ENCODE data around the gene CACNB3. TPM values are rescaled to one million over a fixed set of nuclear protein-coding genes. Genes with fewer than 3 reads are reported as not detected.

Gene CACNB3
- total and polyA plus RNA-seq, 2 of the 13 experiments (the other 11 are each of a cell fraction or from before 2014, with no cell fraction given), result 0.29 to 0.54 TPM

DNA sequence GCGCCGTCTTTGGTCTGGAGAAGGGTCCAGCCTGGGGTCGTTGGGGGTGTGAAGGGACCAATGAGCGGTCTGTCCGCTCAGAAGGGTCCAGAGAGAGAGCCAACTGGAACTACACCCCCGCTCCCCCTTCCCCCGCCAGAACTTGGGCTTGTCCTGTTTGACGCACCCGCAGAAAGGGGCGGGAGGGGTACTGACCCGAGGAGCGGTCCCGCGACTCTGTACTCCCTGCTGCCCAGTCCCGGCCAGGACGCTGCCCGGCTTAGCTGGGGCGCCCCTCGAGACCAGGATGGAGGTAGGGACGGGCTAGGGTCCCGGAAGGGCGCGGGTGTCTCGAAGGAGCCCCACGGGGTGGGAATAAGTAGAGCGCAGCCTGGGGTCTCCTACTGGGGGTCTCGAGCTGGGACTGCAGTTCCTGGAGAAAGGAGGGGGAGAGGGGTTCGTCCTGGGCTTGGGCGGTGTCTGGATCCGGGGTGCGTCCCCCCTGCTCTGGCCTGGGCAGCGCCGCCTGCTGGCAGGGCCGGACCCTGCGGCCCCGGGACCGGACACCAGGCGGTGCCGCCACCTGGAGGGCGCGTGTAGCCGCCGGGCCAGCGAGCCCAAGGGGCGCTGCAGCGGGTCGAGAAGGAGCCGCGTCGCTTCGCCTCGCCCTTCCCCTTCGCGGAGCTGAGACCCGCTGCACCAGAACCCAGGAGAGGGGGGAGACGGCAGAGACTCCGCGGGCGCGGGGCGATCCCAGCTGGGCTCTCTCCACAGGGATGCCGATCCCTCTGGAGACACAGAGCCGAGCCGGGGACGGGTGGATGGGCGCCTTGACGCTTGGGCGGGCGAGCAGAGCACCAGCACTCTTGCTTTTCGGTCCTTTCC, 3.8 kb upstream of the CACNB3 start (continued):
- TF ChIP-seq, protein P1, sequence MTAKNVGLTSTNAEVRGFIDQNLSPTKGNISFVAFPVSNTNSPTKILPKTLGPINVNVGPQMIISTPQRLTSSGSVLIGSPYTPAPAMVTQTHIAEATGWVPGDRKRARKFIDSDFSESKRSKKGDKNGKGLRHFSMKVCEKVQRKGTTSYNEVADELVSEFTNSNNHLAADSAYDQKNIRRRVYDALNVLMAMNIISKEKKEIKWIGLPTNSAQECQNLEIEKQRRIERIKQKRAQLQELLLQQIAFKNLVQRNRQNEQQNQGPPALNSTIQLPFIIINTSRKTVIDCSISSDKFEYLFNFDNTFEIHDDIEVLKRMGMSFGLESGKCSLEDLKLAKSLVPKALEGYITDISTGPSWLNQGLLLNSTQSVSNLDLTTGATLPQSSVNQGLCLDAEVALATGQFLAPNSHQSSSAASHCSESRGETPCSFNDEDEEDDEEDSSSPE (CRISPR knock-in tag; IDR thresholded peaks at IDR 0.05), result peak; percentile 73
- TF ChIP-seq MYNN (CRISPR knock-in tag; IDR thresholded peaks at IDR 0.05; ENCODE audit: low read depth), result no peak
- no peak for TF ChIP-seq PRPF4 (IDR thresholded peaks at IDR 0.05; ENCODE audit: low read depth, low read length, poor library complexity, severe bottlenecking)
- TF ChIP-seq TBP (CRISPR knock-in tag; IDR thresholded peaks at IDR 0.05), result peak; percentile 44; the same call in 1 of the 2 replicates
- peak; percentile 65 for TF ChIP-seq ZSCAN25 (CRISPR knock-in tag; IDR thresholded peaks at IDR 0.05)
- TF ChIP-seq, protein P2, sequence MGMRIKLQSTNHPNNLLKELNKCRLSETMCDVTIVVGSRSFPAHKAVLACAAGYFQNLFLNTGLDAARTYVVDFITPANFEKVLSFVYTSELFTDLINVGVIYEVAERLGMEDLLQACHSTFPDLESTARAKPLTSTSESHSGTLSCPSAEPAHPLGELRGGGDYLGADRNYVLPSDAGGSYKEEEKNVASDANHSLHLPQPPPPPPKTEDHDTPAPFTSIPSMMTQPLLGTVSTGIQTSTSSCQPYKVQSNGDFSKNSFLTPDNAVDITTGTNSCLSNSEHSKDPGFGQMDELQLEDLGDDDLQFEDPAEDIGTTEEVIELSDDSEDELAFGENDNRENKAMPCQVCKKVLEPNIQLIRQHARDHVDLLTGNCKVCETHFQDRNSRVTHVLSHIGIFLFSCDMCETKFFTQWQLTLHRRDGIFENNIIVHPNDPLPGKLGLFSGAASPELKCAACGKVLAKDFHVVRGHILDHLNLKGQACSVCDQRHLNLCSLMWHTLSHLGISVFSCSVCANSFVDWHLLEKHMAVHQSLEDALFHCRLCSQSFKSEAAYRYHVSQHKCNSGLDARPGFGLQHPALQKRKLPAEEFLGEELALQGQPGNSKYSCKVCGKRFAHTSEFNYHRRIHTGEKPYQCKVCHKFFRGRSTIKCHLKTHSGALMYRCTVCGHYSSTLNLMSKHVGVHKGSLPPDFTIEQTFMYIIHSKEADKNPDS (CRISPR knock-in tag; IDR thresholded peaks at IDR 0.05), result no peak
- TF ChIP-seq, protein P3, sequence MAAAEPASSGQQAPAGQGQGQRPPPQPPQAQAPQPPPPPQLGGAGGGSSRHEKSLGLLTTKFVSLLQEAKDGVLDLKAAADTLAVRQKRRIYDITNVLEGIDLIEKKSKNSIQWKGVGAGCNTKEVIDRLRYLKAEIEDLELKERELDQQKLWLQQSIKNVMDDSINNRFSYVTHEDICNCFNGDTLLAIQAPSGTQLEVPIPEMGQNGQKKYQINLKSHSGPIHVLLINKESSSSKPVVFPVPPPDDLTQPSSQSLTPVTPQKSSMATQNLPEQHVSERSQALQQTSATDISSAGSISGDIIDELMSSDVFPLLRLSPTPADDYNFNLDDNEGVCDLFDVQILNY (CRISPR knock-in tag; conservative IDR thresholded peaks at IDR 0.05), result no peak
- no peak for TF ChIP-seq ZNF780A (CRISPR knock-in tag; IDR thresholded peaks at IDR 0.05)
- peak; percentile 66; the same call in 1 of the 2 replicates for TF ChIP-seq ZNF619 (CRISPR knock-in tag; IDR thresholded peaks at IDR 0.05)
- TF ChIP-seq MAF1 (CRISPR knock-in tag; IDR thresholded peaks at IDR 0.05; ENCODE audit: borderline replicate concordance), result no peak
- TF ChIP-seq, protein P4, sequence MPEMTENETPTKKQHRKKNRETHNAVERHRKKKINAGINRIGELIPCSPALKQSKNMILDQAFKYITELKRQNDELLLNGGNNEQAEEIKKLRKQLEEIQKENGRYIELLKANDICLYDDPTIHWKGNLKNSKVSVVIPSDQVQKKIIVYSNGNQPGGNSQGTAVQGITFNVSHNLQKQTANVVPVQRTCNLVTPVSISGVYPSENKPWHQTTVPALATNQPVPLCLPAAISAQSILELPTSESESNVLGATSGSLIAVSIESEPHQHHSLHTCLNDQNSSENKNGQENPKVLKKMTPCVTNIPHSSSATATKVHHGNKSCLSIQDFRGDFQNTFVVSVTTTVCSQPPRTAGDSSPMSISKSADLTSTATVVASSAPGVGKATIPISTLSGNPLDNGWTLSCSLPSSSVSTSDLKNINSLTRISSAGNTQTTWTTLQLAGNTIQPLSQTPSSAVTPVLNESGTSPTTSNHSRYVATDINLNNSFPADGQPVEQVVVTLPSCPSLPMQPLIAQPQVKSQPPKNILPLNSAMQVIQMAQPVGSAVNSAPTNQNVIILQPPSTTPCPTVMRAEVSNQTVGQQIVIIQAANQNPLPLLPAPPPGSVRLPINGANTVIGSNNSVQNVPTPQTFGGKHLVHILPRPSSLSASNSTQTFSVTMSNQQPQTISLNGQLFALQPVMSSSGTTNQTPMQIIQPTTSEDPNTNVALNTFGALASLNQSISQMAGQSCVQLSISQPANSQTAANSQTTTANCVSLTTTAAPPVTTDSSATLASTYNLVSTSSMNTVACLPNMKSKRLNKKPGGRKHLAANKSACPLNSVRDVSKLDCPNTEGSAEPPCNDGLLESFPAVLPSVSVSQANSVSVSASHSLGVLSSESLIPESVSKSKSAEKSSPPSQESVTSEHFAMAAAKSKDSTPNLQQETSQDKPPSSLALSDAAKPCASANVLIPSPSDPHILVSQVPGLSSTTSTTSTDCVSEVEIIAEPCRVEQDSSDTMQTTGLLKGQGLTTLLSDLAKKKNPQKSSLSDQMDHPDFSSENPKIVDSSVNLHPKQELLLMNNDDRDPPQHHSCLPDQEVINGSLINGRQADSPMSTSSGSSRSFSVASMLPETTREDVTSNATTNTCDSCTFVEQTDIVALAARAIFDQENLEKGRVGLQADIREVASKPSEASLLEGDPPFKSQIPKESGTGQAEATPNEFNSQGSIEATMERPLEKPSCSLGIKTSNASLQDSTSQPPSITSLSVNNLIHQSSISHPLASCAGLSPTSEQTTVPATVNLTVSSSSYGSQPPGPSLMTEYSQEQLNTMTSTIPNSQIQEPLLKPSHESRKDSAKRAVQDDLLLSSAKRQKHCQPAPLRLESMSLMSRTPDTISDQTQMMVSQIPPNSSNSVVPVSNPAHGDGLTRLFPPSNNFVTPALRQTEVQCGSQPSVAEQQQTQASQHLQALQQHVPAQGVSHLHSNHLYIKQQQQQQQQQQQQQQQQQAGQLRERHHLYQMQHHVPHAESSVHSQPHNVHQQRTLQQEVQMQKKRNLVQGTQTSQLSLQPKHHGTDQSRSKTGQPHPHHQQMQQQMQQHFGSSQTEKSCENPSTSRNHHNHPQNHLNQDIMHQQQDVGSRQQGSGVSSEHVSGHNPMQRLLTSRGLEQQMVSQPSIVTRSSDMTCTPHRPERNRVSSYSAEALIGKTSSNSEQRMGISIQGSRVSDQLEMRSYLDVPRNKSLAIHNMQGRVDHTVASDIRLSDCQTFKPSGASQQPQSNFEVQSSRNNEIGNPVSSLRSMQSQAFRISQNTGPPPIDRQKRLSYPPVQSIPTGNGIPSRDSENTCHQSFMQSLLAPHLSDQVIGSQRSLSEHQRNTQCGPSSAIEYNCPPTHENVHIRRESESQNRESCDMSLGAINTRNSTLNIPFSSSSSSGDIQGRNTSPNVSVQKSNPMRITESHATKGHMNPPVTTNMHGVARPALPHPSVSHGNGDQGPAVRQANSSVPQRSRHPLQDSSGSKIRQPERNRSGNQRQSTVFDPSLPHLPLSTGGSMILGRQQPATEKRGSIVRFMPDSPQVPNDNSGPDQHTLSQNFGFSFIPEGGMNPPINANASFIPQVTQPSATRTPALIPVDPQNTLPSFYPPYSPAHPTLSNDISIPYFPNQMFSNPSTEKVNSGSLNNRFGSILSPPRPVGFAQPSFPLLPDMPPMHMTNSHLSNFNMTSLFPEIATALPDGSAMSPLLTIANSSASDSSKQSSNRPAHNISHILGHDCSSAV (CRISPR knock-in tag; IDR thresholded peaks at IDR 0.05; ENCODE audit: borderline replicate concordance), result no peak
- no peak for TF ChIP-seq ELF1 (CRISPR knock-in tag; IDR thresholded peaks at IDR 0.05)
- TF ChIP-seq ERF (CRISPR knock-in tag; IDR thresholded peaks at IDR 0.05), result peak; percentile 90
- TF ChIP-seq THAP11 (CRISPR knock-in tag; IDR thresholded peaks at IDR 0.05), result peak; percentile 43; the same call in 1 of the 2 replicates
- peak; percentile 52 for TF ChIP-seq HNRNPK (IDR thresholded peaks at IDR 0.05; ENCODE audit: low read depth, low read length, poor library complexity, severe bottlenecking)
